Vagina (tissue), 2 donors: ENCODE data around the gene FMNL2.

Experiments used
- CTCF ChIP-seq, 3 experiments: fragments of 450-650 bp in 2 of 3; fragments of 200-600 bp in 1 of 3; sonication (generic) in 1 of 3; IDR thresholded peaks; one replicate each; pipeline ENCODE4 v1.5.1; 2017 to 2019; ENCODE audit warnings: antibody characterized with exemption in 3 of 3, mild to moderate bottlenecking in 2 of 3, moderate library complexity in 2 of 3
- POLR2A ChIP-seq, 2 donors: fragments of 450-650 bp; IDR thresholded peaks; one replicate each; pipeline ENCODE4 v1.6.1; 2017; ENCODE audit warnings: antibody characterized with exemption in 2 of 2, mild to moderate bottlenecking in 2 of 2, moderate library complexity in 2 of 2
- POLR2AphosphoS5 ChIP-seq, 2 donors: sonication (generic); formaldehyde crosslinking; IDR thresholded peaks; one replicate each; pipeline ENCODE4 v1.9.0; 2017; ENCODE audit warnings: antibody characterized with exemption in 2 of 2, mild to moderate bottlenecking in 2 of 2, low read depth in 1 of 2; ENCODE audit not compliant: insufficient read depth in 1 of 2

GRCh38 chr2:152400607-152401214 lies 65.7 kb downstream of the FMNL2 start:
- no peak for TF ChIP-seq CTCF (IDR thresholded peaks at IDR 0.05)
- TF ChIP-seq POLR2AphosphoS5 (IDR thresholded peaks at IDR 0.05; ENCODE audit: insufficient read depth in 1 of 2, low read depth in 1 of 2) = no peak
- no peak for TF ChIP-seq POLR2A (IDR thresholded peaks at IDR 0.05)
